ENCODE measurements around the gene C16orf78.
"Not testable (repeated sequence)": the region's sequence is repeated elsewhere in the genome, so short reads cannot be mapped to it uniquely, and the experiment has no call there.

The C16orf78 gene

GRCh38 chr16:49350265-49351095 lies 23.1 kb upstream of the C16orf78 start:
- DNase-seq, result no peak

GRCh38 chr16:49351096-49351487 lies 22.5 kb upstream of the C16orf78 start:
- no peak for DNase-seq

GRCh38 chr16:49352892-49353291 lies 20.7 kb upstream of the C16orf78 start:
- no peak for DNase-seq

- DNase-seq, result no peak
Measured at GRCh38 chr16:49353680-49354079, 19.9 kb upstream of the C16orf78 start.

- DNase-seq, result no peak
Measured at GRCh38 chr16:49354101-49354500, 19.5 kb upstream of the C16orf78 start.

- no peak for DNase-seq
Measured at GRCh38 chr16:49354991-49355390, 18.6 kb upstream of the C16orf78 start.

- no peak for DNase-seq
Measured at GRCh38 chr16:49355933-49356665, 17.5 kb upstream of the C16orf78 start.

- no peak for DNase-seq
Measured at GRCh38 chr16:49356728-49357488, 16.7 kb upstream of the C16orf78 start.

GRCh38 chr16:49359591-49359990 lies 14.0 kb upstream of the C16orf78 start:
- no peak for DNase-seq

GRCh38 chr16:49361731-49362130 lies 11.9 kb upstream of the C16orf78 start:
- not testable (repeated sequence) for DNase-seq

GRCh38 chr16:49362230-49362629 lies 11.4 kb upstream of the C16orf78 start:
- no peak for DNase-seq

GRCh38 chr16:49365711-49366509 lies 7.7 kb upstream of the C16orf78 start:
- DNase-seq, result no peak

GRCh38 chr16:49366669-49367068 lies 6.9 kb upstream of the C16orf78 start:
- DNase-seq, result no peak

- no peak for DNase-seq
Measured at GRCh38 chr16:49369651-49370611, 3.7 kb upstream of the C16orf78 start.

GRCh38 chr16:49376206-49376605 lies 2.6 kb downstream of the C16orf78 start:
- no peak for DNase-seq

GRCh38 chr16:49377196-49377755 lies 3.7 kb downstream of the C16orf78 start:
- no peak for DNase-seq

GRCh38 chr16:49378238-49378637 lies 4.6 kb downstream of the C16orf78 start:
- no peak for DNase-seq

- no peak for DNase-seq
Measured at GRCh38 chr16:49378816-49379215, 5.2 kb downstream of the C16orf78 start.

GRCh38 chr16:49382916-49383315 lies 9.3 kb downstream of the C16orf78 start:
- DNase-seq, result no peak

- DNase-seq, result no peak
Measured at GRCh38 chr16:49395021-49395420, 21.4 kb downstream of the C16orf78 start.

- DNase-seq, result no peak
Measured at GRCh38 chr16:49396206-49396720, 22.7 kb downstream of the C16orf78 start.
